ENCODE measurements around the gene EPHA5. TPM values are rescaled to one million over a fixed set of nuclear protein-coding genes. Genes with fewer than 3 reads are reported as not detected.

Gene EPHA5
- 0.14 TPM for total RNA-seq

DNA sequence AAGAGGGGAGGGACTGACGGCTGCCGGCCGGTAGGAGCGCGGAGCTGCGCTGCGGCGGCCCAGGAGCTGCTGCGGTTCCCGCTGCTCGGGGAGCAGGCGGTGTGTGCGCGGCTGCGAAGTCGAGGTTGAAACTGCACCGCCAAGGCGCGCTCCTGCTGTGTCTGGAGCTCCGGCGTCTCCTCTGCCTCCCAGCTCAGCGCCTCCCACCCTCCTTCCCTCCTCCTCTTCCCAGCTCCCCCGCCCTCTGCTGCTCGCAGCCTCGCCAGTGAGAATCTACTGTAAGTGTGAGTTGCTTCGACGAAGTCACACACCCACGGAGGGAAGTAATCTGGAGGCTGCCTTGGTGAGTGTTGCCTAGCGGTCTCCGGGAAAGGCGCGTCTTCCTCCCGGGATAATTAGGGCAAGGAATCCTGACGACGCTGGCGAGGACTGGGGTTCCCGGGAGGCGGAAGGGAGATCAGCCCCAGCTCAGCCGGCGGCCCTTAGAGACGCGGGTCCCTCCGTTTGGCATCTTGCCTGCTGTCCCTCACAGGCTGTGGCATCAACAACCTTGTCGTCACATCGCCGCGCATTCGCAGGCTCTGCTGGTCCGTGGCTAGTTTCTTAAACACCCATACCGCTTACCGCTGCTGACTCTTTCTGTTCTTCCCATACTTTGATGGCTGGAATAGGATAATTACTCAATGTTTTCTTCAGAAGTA is at the start of gene EPHA5:
EPHA5 (minus strand) TSS at position 159 of the 701 bp plus-strand sequence. CDS start 747 bp downstream, outside the sequence.
- peak; percentile 44 for DNase-seq (ENCODE audit: low spot score)

- DNase-seq (ENCODE audit: low spot score): no peak
These were observed 49.3 kb upstream of the EPHA5 start for GRCh38 chr4:65719635-65720034.

- DNase-seq (ENCODE audit: low spot score): no peak
These were observed 28.3 kb upstream of the EPHA5 start for GRCh38 chr4:65698631-65699030.

DNA sequence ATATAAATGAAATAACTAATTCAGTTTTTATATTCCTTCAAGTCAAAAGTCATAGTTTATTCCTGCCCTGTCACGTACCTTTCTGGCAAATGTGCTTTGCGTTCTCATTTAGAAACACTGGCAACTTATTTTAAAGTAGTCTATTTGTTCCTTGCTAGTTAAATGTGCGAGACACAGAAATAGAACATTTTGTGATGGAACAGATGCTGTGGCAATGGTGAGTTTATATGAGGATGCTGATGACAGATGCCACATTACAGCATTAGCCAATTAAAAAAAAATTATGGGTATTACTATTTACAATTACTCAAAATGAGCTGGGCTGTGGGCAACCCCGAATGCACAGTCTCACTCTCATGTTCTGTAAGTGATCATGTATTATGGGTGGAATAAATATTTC is 26.1 kb upstream of the EPHA5 start:
- no peak for DNase-seq (ENCODE audit: low spot score)

DNA sequence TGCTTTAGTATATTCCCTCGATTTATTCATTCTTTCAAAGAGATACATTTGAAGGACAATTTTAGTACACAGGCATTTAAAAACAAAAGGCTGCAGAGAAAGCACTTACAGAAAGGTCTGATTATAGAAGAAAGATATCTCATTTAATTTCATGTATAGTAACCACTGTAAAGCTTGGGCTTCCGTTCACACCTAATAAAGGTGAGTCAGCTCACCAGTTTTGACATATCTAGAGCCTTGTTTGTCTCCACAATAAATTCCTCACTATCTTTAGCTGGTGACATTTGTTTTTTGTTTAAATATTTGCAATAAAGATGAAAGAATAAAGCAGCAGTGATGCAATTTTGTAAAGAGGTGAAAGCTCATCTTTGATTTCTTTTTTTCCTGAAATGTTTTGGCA is 1.1 kb upstream of the EPHA5 start:
- DNase-seq (ENCODE audit: low spot score): no peak

GRCh38 chr4:65670020-65670330 is 314 bp downstream of the EPHA5 start:
- no peak for DNase-seq (ENCODE audit: low spot score)

GRCh38 chr4:65669111-65670019 is 924 bp downstream of the EPHA5 start:
- DNase-seq (ENCODE audit: low spot score): no peak

- no peak for DNase-seq (ENCODE audit: low spot score)
These were observed 1.8 kb downstream of the EPHA5 start for GRCh38 chr4:65668201-65669089.

DNA sequence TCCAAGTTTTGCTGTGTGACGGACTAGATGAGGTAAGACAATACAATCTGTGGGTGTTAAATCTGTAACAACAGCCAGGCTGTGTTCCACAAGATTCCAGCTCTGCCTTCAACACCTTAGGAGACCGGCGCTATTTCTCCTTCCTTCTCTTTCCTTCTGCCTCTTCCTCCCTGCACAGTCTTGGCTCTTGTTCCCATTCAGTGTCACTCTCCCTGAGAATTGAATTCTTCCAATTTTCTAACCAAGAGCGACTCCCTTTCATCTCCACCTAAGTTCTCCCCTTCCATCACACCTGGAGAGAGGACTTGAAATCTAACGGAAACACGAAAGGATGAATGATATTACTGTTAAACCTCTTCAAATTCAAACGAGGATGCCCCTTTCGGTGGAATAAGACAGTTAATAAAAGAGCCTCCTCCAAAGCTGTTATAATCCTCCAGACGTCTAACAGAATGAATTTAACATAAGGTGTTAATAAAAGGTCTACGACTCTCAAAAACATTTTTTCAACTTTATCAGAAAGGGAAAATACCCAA is 2.7 kb downstream of the EPHA5 start:
- DNase-seq (ENCODE audit: low spot score): no peak

DNA sequence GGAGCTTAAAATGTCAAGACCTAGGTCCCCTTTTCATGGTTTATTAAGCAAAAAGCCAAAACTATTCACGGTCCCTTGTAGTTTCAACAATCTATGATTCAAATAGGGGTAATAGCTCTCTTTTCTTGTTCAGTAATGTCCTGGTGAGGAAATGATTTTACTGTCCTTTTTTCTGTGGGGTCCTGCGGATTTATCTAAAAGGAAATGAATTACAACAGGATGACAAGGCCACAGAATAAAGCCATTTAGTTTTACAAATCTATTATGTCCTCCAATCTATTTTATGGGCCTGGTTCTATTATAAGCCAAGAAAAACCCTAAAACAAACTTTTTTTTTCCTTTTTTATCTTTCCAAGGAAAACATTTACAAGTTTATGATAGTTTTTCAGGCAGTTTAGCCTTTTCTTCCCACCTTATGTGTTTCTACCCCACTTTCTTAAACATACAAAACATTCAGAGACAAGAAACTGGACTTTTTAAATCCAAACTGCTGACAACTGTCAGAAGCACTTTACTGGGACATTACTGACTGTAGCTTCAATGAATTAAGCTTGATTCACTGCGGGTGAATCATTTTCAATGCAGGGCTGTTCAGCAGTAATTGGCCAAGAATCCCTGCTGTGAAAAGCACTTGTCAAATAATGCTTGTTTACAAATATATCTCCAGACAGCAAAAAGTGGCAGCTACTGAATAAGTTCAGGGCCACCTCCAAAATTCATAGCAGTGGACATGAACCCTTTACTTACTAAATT is 4.3 kb downstream of the EPHA5 start:
- DNase-seq (ENCODE audit: low spot score): no peak

DNA sequence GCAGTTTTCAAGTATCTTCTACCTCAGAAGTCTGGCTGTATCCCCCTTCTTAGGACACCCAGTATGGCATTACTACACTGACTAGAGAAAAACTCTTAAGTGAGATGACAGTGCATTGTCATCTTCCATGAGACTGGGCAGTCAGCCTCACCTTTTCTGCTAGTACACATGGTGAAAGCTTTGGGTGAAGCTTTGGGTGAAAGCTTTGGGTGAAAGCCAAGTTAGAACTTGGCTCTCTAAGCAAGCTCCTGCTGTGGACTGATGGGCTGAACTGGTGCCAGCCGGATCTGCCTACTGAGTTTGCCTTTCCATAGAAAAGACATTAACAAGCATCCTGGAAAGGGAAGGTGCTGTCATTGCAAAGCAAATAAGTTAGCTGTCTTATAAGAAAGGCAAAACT is 8.8 kb downstream of the EPHA5 start:
- DNase-seq (ENCODE audit: low spot score): no peak

GRCh38 chr4:65658117-65658516 is 12.2 kb downstream of the EPHA5 start:
- no peak for DNase-seq (ENCODE audit: low spot score)

GRCh38 chr4:65656008-65656407 is 14.3 kb downstream of the EPHA5 start:
- no peak for DNase-seq (ENCODE audit: low spot score)

GRCh38 chr4:65654976-65655375 is 15.3 kb downstream of the EPHA5 start:
- no peak for DNase-seq (ENCODE audit: low spot score)

DNA sequence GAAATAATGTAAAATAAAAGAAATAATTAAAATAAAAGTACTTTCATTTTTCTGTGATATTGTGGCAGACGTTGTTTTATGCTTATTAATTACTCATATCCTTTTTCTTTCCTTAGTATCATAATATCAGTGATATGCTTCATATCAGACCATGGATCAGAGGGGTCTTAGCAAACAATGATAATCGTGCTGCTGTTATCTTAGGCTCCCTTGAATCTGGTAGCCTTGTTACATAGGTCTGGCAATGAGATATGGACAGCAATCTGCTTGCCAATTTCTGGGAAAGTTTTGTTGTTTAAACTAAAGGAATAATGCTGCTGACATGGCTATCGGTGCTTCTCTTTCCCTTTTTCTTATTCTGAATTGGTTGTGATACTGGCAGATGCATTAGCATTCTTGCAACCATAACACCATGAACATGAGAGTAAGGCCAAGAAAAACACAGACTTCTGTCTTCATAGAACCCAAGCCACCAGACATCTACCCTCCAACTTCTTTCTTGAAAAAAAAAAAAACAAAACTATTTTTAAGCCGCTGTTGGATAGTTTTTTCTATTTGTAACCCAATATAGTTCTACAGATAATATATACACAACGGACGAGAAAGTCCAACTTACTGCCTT is 16.4 kb downstream of the EPHA5 start:
- DNase-seq (ENCODE audit: low spot score): no peak

- no peak for DNase-seq (ENCODE audit: low spot score)
These were observed 18.5 kb downstream of the EPHA5 start for GRCh38 chr4:65651751-65652150.

DNA sequence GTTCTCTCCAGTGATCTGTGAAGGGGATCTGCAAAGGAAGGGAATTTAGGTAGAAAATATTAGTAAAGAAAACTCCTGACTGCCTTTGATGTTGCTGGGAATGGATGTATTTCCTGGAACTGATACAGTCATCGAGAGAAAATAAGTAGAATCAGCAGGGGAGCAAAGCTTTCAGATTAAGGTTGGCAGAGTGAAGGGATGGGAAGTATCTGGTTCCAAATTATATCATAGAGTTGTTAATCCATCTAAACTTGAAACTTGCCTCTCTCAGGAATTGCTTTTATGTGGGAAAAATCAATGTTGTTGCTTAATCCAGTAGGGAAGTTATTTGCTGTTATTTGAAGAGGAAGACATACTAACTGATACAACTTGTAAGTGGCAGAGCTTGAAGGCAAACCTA is 19.3 kb downstream of the EPHA5 start:
- DNase-seq (ENCODE audit: low spot score): no peak

DNA sequence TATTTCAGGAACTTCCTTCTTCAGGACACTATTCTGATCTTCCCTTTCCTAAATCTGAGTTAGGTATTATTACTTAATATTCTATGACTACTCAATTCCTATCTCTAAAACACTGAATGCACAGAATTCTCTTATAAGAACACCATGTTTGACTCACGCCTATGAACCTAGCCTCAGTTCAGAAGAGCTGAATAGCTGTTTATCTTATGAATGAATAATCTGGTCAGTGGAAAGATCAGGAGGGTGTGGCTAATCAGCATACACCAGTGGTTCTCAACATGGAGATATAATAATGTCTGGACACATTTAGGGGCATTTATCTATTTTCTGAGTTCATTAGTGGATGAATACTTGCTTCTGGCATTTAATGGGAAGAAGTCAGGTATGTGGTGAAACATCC is 24.2 kb downstream of the EPHA5 start:
- no peak for DNase-seq (ENCODE audit: low spot score)

DNA sequence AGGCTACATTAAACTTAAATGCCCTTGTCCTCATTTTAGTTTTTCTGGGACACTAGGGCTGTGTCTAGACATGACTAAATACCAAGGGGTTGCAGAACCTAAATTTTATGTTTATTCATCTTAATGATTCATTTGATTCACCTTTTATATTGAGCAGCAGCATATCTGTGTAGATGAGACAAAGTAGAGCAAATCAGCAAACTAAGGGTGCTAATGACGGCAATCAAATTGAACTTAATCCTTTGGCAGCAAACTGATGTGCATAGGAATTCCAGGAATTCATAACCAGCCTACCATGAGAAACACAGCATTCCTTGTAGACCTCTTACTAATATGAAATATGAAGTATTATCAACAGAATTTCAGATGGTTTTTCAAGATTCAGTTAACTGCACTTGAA is 25.1 kb downstream of the EPHA5 start:
- no peak for DNase-seq (ENCODE audit: low spot score)

- DNase-seq (ENCODE audit: low spot score): no peak
These were observed 35.1 kb downstream of the EPHA5 start for GRCh38 chr4:65635051-65635821.
